DND-41 (cell line): ENCODE data around the gene SULT1C3.

ENCODE experiments used
- ATAC-seq: fragments of 200-7000 bp; cut with Tn5 transposase; 3 replicates; pipeline ENCODE4 v1.9.1; 2021; ENCODE audit warnings: low read depth; ENCODE audit not compliant: insufficient read depth
- DNase-seq: peaks from one replicate; pipeline ENCODE4 v3.0.0-alpha.2; 2020
- H2AFZ ChIP-seq: 2 replicates; pipeline ENCODE4 v1.6.0; 2012; ENCODE audit warnings: low read depth, low read length
- H3K27ac ChIP-seq: 2 replicates; pipeline ENCODE4 v1.5.1; 2012; ENCODE audit warnings: low read length, inconsistent platforms
- H3K27me3 ChIP-seq: fragments of 200-600 bp; sonication (generic); 2 replicates; pipeline ENCODE4 v1.6.0; 2012; ENCODE audit warnings: low read length, mild to moderate bottlenecking, inconsistent platforms; ENCODE audit not compliant: insufficient read depth, poor library complexity
- H3K36me3 ChIP-seq: 2 replicates; pipeline ENCODE4 v1.5.1; 2012; ENCODE audit warnings: low read length, inconsistent platforms; ENCODE audit not compliant: insufficient read depth
- H3K4me1 ChIP-seq: 2 replicates; pipeline ENCODE4 v1.5.1; 2012; ENCODE audit warnings: mild to moderate bottlenecking, low read length; ENCODE audit not compliant: insufficient read depth
- H3K4me2 ChIP-seq: 2 replicates; pipeline ENCODE4 v1.6.0; 2012; ENCODE audit warnings: mild to moderate bottlenecking, moderate library complexity, low read length, inconsistent platforms; ENCODE audit not compliant: insufficient read depth
- H3K4me3 ChIP-seq, 2 experiments: fragments of 200-600 bp in 1 of 2; shearing (Covaris generic) in 1 of 2; 2 replicates each; pipeline ENCODE4 v1.5.1; 2012 to 2016; ENCODE audit warnings: inconsistent platforms in 2 of 2, low read length in 2 of 2, mild to moderate bottlenecking in 2 of 2, low read depth in 1 of 2, moderate library complexity in 1 of 2
- H3K79me2 ChIP-seq: 2 replicates; pipeline ENCODE4 v1.6.0; 2012; ENCODE audit warnings: low read length, inconsistent platforms; ENCODE audit not compliant: insufficient read depth
- H3K9ac ChIP-seq: 2 replicates; pipeline ENCODE4 v1.6.0; 2012; ENCODE audit warnings: low read depth, mild to moderate bottlenecking, inconsistent platforms, low read length, moderate library complexity
- H3K9me3 ChIP-seq: 2 replicates; pipeline ENCODE4 v1.5.1; 2012; ENCODE audit warnings: low read length, moderate library complexity, mild to moderate bottlenecking, inconsistent platforms; ENCODE audit not compliant: insufficient read depth, severe bottlenecking
- H4K20me1 ChIP-seq: 2 replicates; pipeline ENCODE4 v1.6.0; 2012; ENCODE audit warnings: low read length; ENCODE audit not compliant: insufficient read depth
- EZH2 ChIP-seq: IDR thresholded peaks from 3 replicates; pipeline ENCODE4 v1.6.1; 2012; ENCODE audit warnings: borderline replicate concordance, low read depth, mild to moderate bottlenecking, moderate library complexity, low read length, inconsistent platforms; ENCODE audit not compliant: severe bottlenecking
- TF ChIP-seq, protein P1 (sequence below): IDR thresholded peaks from 2 replicates; pipeline ENCODE4 v1.5.1; 2012; ENCODE audit warnings: borderline replicate concordance, low read length, moderate library complexity, mild to moderate bottlenecking; ENCODE audit not compliant: poor library complexity, severe bottlenecking; ENCODE audit errors: extremely low read depth

SULT1C3 gene

DNA sequence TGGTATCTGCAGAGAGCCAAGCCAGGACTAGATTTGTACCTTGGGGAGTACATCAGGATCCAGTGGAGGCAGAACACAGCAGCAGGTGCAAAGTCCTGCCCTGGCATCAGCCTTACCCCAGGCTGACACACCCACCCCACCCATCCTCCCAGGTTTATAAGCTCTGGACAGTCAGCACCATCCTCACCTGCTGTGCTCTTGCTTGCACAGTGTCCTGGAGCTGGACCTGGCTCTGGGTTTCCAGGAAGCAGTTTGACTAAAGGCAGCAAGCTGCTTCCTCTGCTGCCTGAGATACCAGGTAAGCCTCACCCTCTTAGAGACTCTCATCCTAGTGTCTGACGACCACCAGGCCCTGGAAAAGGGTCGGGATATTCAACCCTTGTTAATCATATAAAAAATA, at the start of gene SULT1C3:
Gene SULT1C3, plus strand, starts transcription at position 183 of the 400 bp plus-strand sequence. CDS start 7,227 bp downstream, outside the sequence.
- H3K4me3 ChIP-seq, result no peak within 1 kb of the TSS
- no peak within 1 kb of the TSS for H2AFZ ChIP-seq
- no peaks in the 10 kb centered on the region for H4K20me1 ChIP-seq
- no peaks in the 10 kb centered on the region for H3K4me1 ChIP-seq
- ATAC-seq, result no peak
- no peak within 1 kb of the TSS for H3K4me2 ChIP-seq
- H3K36me3 ChIP-seq, result no peaks in the 10 kb centered on the region
- no peak for DNase-seq
- no peaks in the 10 kb centered on the region for H3K27me3 ChIP-seq
- H3K9me3 ChIP-seq, result peaks cover 5% of the 10 kb centered on the region
- no peak within 1 kb of the TSS for H3K9ac ChIP-seq
- H3K27ac ChIP-seq, result no peak within 1 kb of the TSS
- H3K79me2 ChIP-seq, result no peaks in the 10 kb centered on the region
- TF ChIP-seq, protein P1, sequence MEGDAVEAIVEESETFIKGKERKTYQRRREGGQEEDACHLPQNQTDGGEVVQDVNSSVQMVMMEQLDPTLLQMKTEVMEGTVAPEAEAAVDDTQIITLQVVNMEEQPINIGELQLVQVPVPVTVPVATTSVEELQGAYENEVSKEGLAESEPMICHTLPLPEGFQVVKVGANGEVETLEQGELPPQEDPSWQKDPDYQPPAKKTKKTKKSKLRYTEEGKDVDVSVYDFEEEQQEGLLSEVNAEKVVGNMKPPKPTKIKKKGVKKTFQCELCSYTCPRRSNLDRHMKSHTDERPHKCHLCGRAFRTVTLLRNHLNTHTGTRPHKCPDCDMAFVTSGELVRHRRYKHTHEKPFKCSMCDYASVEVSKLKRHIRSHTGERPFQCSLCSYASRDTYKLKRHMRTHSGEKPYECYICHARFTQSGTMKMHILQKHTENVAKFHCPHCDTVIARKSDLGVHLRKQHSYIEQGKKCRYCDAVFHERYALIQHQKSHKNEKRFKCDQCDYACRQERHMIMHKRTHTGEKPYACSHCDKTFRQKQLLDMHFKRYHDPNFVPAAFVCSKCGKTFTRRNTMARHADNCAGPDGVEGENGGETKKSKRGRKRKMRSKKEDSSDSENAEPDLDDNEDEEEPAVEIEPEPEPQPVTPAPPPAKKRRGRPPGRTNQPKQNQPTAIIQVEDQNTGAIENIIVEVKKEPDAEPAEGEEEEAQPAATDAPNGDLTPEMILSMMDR, result no peak
- no peak for TF ChIP-seq EZH2

DNA sequence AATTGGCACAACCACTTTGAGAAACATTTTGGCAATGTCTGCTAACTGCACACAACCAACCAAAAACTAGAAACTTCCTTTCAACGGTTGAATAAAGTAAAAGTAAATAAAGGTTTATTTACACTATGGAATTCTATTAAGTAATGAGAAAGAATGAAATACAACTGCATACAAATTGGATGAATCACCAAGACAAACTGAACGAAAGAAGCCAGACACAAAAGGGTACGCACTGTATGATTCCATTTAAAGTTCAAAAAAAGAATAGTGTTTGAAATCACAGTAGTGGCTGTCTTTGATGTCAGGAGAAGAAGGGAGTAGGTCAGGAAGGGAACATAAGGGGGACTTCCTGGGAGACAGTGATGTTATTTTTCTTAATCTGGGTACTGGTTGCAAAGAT, 46.5 kb upstream of the SULT1C3 start:
- Histone ChIP-seq H3K4me2 (no peak overlapping the region), H3K36me3 (no peaks in the 10 kb centered on the region), H2AFZ (no peak overlapping the region), H3K9me3 (no peaks in the 10 kb centered on the region), H4K20me1 (no peaks in the 10 kb centered on the region), H3K79me2 (no peaks in the 10 kb centered on the region), H3K4me3 (no peak overlapping the region), H3K27ac (no peak overlapping the region), H3K27me3 (no peaks in the 10 kb centered on the region), H3K4me1 (no peaks in the 10 kb centered on the region), H3K9ac (no peak overlapping the region)
- TF ChIP-seq, protein P1, result no peak
- TF ChIP-seq EZH2, result no peak
- DNase-seq, result no peak
- no peak for ATAC-seq

DNA sequence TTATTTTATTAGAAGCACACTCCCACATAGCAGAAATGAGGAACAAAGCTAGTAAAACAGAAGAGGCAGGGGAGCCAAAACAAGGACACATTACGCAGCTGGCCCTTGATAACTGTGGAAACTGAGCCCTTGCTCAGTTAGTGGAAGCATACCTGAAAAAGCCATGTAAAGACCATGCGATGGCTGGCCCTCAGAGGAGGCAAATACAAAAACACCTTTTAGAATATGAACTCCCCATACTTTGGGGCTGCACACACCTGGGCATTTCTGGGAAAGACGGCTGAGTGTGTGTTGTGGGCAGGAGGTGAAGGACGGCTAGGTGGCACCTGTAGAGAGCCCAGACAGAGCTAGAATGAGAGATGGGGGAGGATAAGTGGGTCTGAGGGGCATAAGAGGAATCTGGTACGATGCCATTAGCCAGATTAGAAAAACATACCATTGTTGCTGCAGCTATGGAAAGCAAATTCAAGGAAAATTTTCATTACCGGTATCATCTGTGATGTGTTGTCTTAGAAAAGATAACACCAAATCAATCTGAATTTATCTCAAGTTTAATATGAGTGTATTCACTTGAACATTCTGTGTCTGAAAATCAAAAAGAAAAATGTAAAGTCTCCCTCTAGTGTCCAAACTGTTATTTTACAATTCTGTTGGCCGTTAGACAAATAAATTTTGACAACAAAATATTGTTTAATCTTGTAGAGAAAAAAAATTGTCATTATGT, 45.2 kb upstream of the SULT1C3 start:
- Histone ChIP-seq H3K36me3 (no peaks in the 10 kb centered on the region), H3K27me3 (no peaks in the 10 kb centered on the region), H2AFZ (no peak overlapping the region), H3K4me3 (no peak overlapping the region), H3K9ac (no peak overlapping the region), H3K4me2 (no peak overlapping the region), H4K20me1 (no peaks in the 10 kb centered on the region), H3K27ac (no peak overlapping the region), H3K79me2 (no peaks in the 10 kb centered on the region), H3K4me1 (no peaks in the 10 kb centered on the region), H3K9me3 (no peaks in the 10 kb centered on the region)
- no peak for TF ChIP-seq EZH2
- TF ChIP-seq, protein P1, result peak; percentile 63
- ATAC-seq (no peak), DNase-seq (no peak)

DNA sequence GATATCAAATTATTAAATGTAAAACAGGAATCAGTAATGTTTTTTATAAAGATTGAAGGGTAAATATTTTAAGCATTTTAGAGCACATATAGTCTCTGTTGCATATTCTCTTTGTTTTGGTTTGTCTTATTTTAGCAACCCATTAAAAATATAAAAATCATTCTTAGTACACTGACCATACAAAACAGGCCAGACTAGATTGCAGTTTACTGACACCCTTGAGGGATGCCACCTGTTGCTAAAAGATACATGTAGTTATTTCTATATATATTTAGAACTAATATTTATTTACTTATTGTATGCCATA, 44.7 kb upstream of the SULT1C3 start:
- TF ChIP-seq, protein P1, result no peak
- TF ChIP-seq EZH2, result no peak
- H3K4me1 ChIP-seq, result no peaks in the 10 kb centered on the region

More for the DNA sequence above, 44.7 kb upstream of the SULT1C3 start:
- Histone ChIP-seq H3K4me3 (no peak overlapping the region), H3K4me2 (no peak overlapping the region), H3K79me2 (no peaks in the 10 kb centered on the region), H3K9ac (no peak overlapping the region), H3K27ac (no peak overlapping the region), H3K9me3 (no peaks in the 10 kb centered on the region), H4K20me1 (no peaks in the 10 kb centered on the region), H3K36me3 (no peaks in the 10 kb centered on the region), H2AFZ (no peak overlapping the region), H3K27me3 (no peaks in the 10 kb centered on the region)
- DNase-seq, result no peak
- no peak for ATAC-seq
